GM23338 (cell line): ENCODE results near the gene KRTCAP2. TPM values are rescaled to one million over a fixed set of nuclear protein-coding genes. Genes with fewer than 3 reads are reported as not detected.

ENCODE experiments used
- ATAC-seq: fragments of 200-7000 bp; cut with Tn5 transposase; 3 replicates; pipeline ENCODE4 v1.9.1; 2020
- DNase-seq: peaks from one replicate; pipeline ENCODE4 v3.0.0-alpha.2; 2015; ENCODE audit warnings: low spot score
- H2AFZ ChIP-seq: fragments of 200-600 bp; sonication (generic); 2 replicates; pipeline ENCODE4 v1.8.0; 2016; ENCODE audit warnings: antibody characterized with exemption, mild to moderate bottlenecking, moderate library complexity
- H3F3A ChIP-seq: fragments of 200-600 bp; sonication (generic); replicated peaks from 2 replicates; pipeline ENCODE4 v1.8.0; 2017; ENCODE audit warnings: antibody characterized with exemption, mixed run types, low read depth
- H3K27ac ChIP-seq: fragments of 200-600 bp; sonication (generic); 2 replicates; pipeline ENCODE4 v1.6.1; 2016; ENCODE audit warnings: low read depth
- H3K27me3 ChIP-seq: fragments of 200-600 bp; sonication (generic); 2 replicates; pipeline ENCODE4 v1.8.0; 2016; ENCODE audit warnings: mild to moderate bottlenecking, mixed run types, moderate library complexity; ENCODE audit not compliant: insufficient read depth
- H3K36me3 ChIP-seq: fragments of 200-600 bp; sonication (generic); 2 replicates; pipeline ENCODE4 v1.8.0; 2016; ENCODE audit warnings: mild to moderate bottlenecking; ENCODE audit not compliant: insufficient read depth
- H3K4me1 ChIP-seq: fragments of 200-600 bp; sonication (generic); 2 replicates; pipeline ENCODE4 v1.8.0; 2016; ENCODE audit warnings: mild to moderate bottlenecking, moderate library complexity; ENCODE audit not compliant: insufficient read depth
- H3K4me2 ChIP-seq: fragments of 200-600 bp; sonication (generic); 2 replicates; pipeline ENCODE4 v1.7.1; 2017; ENCODE audit warnings: mixed run types
- H3K4me3 ChIP-seq: fragments of 200-600 bp; sonication (generic); 2 replicates; pipeline ENCODE4 v1.6.1; 2016; ENCODE audit warnings: mixed run types
- H3K79me2 ChIP-seq: fragments of 200-600 bp; sonication (generic); replicated peaks from 2 replicates; pipeline ENCODE4 v1.8.0; 2017; ENCODE audit warnings: mild to moderate bottlenecking; ENCODE audit not compliant: insufficient read depth
- H3K9me2 ChIP-seq: fragments of 200-600 bp; sonication (generic); 2 replicates; pipeline ENCODE4 v1.8.0; 2017; ENCODE audit not compliant: insufficient read depth
- H4K20me1 ChIP-seq: fragments of 200-600 bp; sonication (generic); replicated peaks from 2 replicates; pipeline ENCODE4 v1.8.0; 2017; ENCODE audit warnings: mild to moderate bottlenecking; ENCODE audit not compliant: insufficient read depth
- H3K27ac Mint-ChIP-seq: 2 replicates; pipeline ENCODE4 v1.8.0; 2020; ENCODE audit warnings: inconsistent platforms, mild to moderate bottlenecking, moderate library complexity, mixed read lengths
- H3K27me3 Mint-ChIP-seq: 3 replicates; pipeline ENCODE4 v1.8.0; 2022; ENCODE audit warnings: low read depth, mild to moderate bottlenecking, moderate library complexity, mixed read lengths, inconsistent platforms; ENCODE audit not compliant: insufficient read depth, poor library complexity
- H3K36me3 Mint-ChIP-seq: 3 replicates; pipeline ENCODE4 v1.8.0; 2021; ENCODE audit warnings: low read depth, mild to moderate bottlenecking, inconsistent platforms, moderate library complexity, mixed read lengths
- H3K4me1 Mint-ChIP-seq: 3 replicates; pipeline ENCODE4 v1.8.0; 2020; ENCODE audit warnings: mild to moderate bottlenecking, inconsistent platforms, mixed read lengths
- H3K4me3 Mint-ChIP-seq: 3 replicates; pipeline ENCODE4 v1.8.0; 2021; ENCODE audit warnings: moderate library complexity, mild to moderate bottlenecking, inconsistent platforms, mixed read lengths
- H3K9me3 Mint-ChIP-seq: 3 replicates; pipeline ENCODE4 v1.8.0; 2020; ENCODE audit warnings: moderate library complexity, mild to moderate bottlenecking, inconsistent platforms, mixed read lengths
- ETS1 ChIP-seq: IDR thresholded peaks from 2 replicates; pipeline ENCODE4 v1.6.1; 2016; ENCODE audit warnings: antibody characterized with exemption
- POLR2AphosphoS5 ChIP-seq: IDR thresholded peaks from 2 replicates; pipeline ENCODE4 v1.6.1; 2016; ENCODE audit warnings: antibody characterized with exemption, low read depth
- ZNF114 ChIP-seq: fragments of 250-450 bp; sonication (Bioruptor Pico); IDR thresholded peaks from 2 replicates; pipeline ENCODE4 v1.5.0; 2020; ENCODE audit warnings: mild to moderate bottlenecking, moderate library complexity
- polyA plus RNA-seq: library from polyadenylated mRNA; unstranded; fragments of >200 nt; fragmentation: Nextera tagmentation; extraction: Ambion mirVana; gene quantifications from 2 replicates; pipeline ENCODE4 v1.2.1, GENCODE V29; 2016
- total RNA-seq: library from RNA; depleted of rRNA; stranded (reverse); fragments of >200 nt; shearing (Covaris generic); gene quantifications from 2 replicates; pipeline ENCODE4 v1.2.3, GENCODE V29; 2014
- TF ChIP-seq, protein P1 (sequence below): IDR thresholded peaks from one replicate; pipeline ENCODE4 v1.6.1; 2018; ENCODE audit warnings: antibody characterized with exemption; ENCODE audit not compliant: unreplicated experiment

Gene KRTCAP2
- total and polyA plus RNA-seq, 2 experiments from 2014 or later: 106 to 579 TPM

GRCh38 chr1:155208541-155209311, 35.6 kb upstream of the KRTCAP2 start, which contains the start of gene MTX1 (continued):
- TF ChIP-seq, protein P1, sequence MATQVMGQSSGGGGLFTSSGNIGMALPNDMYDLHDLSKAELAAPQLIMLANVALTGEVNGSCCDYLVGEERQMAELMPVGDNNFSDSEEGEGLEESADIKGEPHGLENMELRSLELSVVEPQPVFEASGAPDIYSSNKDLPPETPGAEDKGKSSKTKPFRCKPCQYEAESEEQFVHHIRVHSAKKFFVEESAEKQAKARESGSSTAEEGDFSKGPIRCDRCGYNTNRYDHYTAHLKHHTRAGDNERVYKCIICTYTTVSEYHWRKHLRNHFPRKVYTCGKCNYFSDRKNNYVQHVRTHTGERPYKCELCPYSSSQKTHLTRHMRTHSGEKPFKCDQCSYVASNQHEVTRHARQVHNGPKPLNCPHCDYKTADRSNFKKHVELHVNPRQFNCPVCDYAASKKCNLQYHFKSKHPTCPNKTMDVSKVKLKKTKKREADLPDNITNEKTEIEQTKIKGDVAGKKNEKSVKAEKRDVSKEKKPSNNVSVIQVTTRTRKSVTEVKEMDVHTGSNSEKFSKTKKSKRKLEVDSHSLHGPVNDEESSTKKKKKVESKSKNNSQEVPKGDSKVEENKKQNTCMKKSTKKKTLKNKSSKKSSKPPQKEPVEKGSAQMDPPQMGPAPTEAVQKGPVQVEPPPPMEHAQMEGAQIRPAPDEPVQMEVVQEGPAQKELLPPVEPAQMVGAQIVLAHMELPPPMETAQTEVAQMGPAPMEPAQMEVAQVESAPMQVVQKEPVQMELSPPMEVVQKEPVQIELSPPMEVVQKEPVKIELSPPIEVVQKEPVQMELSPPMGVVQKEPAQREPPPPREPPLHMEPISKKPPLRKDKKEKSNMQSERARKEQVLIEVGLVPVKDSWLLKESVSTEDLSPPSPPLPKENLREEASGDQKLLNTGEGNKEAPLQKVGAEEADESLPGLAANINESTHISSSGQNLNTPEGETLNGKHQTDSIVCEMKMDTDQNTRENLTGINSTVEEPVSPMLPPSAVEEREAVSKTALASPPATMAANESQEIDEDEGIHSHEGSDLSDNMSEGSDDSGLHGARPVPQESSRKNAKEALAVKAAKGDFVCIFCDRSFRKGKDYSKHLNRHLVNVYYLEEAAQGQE: no peak
- TF ChIP-seq POLR2AphosphoS5 (peak; percentile 56), ETS1 (peak; percentile 51; the same call in 1 of the 2 replicates)

GRCh38 chr1:155207806-155208540, 34.9 kb upstream of the KRTCAP2 start, which contains the start of gene THBS3:
TSS of gene THBS3 (minus strand) at chr1:155207897. CDS start at chr1:155207876, 21 bp downstream.
- peak; percentile 10 for ATAC-seq
- peak within 1 kb of the TSS; percentile 88 for H3K4me3 Mint-ChIP-seq
- Histone ChIP-seq H4K20me1 (no peaks in the 10 kb centered on the region; the same call in 1 of the 2 replicates), H3K27ac (peak within 1 kb of the TSS; percentile 90), H3K4me2 (peak within 1 kb of the TSS; percentile 99), H3K79me2 (0 out of 2 replicates have a peak, but pooled peaks cover 7% of the 10 kb centered on the region), H3K36me3 (no peaks in the 10 kb centered on the region), H3K9me2 (no peaks in the 10 kb centered on the region), H3K4me3 (peak within 1 kb of the TSS; percentile 99), H3K27me3 (peaks cover 6% of the 10 kb centered on the region; the same call in 1 of the 2 replicates), H3F3A (peaks cover 32% of the 10 kb centered on the region), H3K4me1 (peaks cover 21% of the 10 kb centered on the region), H2AFZ (peak within 1 kb of the TSS; percentile 97)
- DNase-seq: peak; percentile 61
- no peak for TF ChIP-seq ZNF114
- peaks cover 49% of the 10 kb centered on the region for H3K27me3 Mint-ChIP-seq
- peaks cover 21% of the 10 kb centered on the region for H3K36me3 Mint-ChIP-seq
- H3K4me1 Mint-ChIP-seq: peaks cover 30% of the 10 kb centered on the region
- peak within 1 kb of the TSS; percentile 93 for H3K27ac Mint-ChIP-seq
- no peaks in the 10 kb centered on the region; the same call in 1 of the 3 replicates for H3K9me3 Mint-ChIP-seq
